ENCODE measurements around the gene RBM22.

DNA sequence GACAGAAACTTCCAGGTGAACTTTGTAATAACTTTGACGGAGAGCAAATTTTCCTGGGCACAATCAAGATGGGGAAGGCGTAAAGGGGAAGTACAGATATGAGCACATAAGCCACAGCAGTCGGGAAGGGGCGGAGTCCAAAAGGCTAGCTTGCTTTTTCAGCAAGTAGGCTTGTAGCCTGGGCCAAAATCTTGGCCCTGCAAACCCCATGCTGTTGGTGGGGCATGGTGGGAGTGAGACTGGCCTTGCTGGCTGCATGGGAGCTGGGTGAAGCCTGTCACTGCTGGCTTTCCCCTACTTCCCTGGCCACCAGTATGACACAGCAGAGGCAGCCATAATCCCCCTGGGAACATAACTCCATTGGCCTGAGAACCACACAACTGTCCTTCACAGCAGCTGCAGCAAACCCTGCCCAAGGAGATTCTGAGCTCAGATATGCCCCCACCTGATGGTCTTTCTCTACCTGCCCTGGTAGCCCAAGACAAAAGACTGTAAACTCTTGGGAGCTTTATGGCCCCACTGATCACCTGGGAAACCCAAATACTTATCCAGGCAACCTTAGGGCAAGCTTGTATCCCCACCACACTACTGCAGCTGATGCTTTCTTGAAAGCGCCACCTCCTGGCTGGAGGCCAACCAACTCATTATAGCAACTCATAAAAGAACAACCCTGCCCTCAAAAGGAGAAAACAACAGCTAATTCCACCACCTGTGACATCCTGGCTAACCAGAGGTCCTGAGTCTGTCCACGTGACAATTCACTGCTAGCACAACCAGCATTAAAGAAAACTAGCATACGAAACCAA lies 33.9 kb upstream of the RBM22 start:
- TF ChIP-seq CTCF (conservative IDR thresholded peaks at IDR 0.05; ENCODE audit: low read depth, low read length) = no peak; the same call in 1 of the 2 replicates
- TF ChIP-seq EZH2 (IDR thresholded peaks at IDR 0.05; ENCODE audit: low read length, unreplicated experiment) = no peak
- no peak for TF ChIP-seq EZH2phosphoT487 (IDR thresholded peaks at IDR 0.05; ENCODE audit: borderline replicate concordance, low read length)

Measured in PC-3 (cell line).